HG03442 (cell line): ENCODE data around the gene PHKB.
"Not testable (repeated sequence)": the region's sequence is repeated elsewhere in the genome, so short reads cannot be mapped to it uniquely, and the experiment has no call there.

ENCODE experiments used
- ATAC-seq: cut with Tn5 transposase; IDR thresholded peaks from one replicate; pipeline ENCODE4 v1.9.1; 2021; ENCODE audit warnings: mild to moderate bottlenecking, moderate library complexity; ENCODE audit not compliant: unreplicated experiment

PHKB gene

DNA sequence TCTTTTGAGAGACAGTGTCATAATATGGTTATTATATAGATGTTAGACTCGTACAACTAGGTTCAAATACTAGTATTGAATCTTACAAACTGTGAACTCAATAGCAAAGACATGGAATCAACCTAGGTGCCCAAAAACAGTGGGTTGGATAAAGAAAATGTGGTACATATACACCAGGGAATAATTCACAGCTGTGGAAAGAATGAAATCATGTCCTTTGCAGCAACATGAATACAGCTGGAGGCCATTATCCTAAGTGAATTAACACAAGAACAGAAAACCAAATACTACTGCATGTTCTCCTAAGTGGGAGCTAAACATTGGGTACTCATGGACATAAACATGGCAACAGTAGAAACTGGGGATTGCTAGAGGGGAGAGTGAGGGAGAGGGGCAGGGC, 8.1 kb downstream of the PHKB start:
- no peak for ATAC-seq

DNA sequence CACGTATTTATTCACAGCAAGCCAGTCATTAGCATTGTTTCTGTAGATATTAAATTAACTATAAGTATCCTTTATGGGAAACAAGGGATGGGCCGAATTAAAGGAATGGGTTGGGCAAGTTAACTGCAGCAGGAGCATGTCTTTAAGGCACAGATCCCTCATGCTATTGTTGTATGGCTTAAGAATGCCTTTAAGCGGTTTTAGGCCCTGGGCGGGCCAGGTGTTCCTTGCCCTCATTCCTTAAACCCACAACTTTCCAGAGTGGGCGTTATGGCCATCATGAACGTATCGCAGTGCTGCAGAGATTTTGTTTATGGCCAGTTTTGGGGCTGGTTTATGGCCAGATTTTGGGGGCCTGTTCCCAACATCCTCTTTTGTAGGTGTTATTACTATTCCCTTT, 9.1 kb downstream of the PHKB start:
- ATAC-seq: no peak

DNA sequence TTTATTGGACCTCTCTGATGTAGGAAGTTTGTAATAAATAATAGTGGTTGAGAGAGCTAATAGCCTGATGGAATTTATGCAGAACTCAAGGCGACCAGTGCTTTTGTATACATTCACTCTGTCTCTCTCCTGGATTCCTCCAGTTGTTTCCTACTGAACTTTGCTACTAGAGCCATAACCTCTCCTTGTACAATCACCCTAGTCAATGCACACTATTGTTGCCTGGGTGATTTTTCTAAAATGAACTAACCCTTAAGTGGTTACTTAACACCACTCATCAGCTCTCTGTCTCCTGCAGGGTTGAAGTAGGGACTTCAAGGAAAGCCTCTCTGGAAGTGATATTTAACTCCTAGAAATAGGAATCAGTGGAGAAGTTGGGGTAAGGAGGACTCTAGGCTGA, 9.7 kb downstream of the PHKB start:
- ATAC-seq: no peak

DNA sequence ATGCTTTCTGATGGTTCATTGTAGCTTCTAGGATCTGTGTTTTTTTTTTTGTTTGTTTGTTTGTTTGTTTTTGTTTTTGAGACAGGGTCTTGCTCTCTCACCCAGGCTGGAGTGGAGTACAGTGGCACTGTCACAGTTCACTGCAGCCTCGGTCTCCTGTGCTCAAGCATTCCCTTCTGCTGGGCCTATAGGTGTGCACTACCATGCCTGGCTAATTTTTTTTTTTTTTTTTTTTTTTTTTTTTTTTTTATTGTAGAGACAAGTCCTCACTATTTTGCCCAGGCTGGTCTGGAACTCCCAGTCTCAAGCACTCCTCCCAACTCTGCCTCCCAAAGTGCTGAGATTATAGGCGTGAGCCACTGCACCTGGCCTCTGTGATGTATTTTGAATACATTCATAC, 11.9 kb downstream of the PHKB start:
- ATAC-seq: not testable (repeated sequence)

DNA sequence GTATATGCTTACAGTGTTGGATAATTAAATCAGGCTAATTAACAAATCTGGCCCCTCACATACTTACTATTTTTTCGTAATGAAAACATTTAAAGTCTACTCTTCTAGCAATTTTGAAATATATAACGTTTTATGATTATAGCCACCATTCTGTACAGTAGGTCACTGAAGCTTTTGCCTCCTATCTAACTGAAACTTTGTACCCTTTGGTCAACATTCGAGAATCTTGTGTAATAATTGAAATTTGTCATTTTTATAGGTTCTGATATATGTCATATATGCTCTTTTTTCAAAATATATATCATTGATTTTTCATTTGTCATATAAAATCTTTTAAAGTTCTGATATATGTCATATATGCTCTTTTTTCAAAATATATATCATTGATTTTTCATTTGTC, 12.7 kb downstream of the PHKB start:
- no peak for ATAC-seq

DNA sequence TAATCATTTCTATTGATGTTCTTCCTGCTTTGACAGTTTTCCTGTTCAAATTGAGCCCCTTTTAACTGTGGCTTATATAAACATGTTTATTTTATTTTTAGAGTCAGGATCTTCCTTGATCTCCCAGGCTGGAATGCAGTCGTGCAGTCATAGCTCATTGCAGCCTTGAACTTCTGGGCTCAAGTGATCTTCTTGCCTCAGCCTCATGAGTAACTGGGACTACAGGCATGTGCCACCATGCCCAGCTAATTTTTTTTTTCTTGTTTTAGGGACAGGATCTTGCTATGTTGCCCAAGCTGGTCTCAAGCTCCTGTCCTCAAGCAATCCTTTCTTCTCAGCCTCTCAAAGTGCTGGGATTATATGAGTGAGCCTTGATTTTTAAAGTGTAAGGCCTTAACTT, 14.7 kb downstream of the PHKB start:
- ATAC-seq: no peak

DNA sequence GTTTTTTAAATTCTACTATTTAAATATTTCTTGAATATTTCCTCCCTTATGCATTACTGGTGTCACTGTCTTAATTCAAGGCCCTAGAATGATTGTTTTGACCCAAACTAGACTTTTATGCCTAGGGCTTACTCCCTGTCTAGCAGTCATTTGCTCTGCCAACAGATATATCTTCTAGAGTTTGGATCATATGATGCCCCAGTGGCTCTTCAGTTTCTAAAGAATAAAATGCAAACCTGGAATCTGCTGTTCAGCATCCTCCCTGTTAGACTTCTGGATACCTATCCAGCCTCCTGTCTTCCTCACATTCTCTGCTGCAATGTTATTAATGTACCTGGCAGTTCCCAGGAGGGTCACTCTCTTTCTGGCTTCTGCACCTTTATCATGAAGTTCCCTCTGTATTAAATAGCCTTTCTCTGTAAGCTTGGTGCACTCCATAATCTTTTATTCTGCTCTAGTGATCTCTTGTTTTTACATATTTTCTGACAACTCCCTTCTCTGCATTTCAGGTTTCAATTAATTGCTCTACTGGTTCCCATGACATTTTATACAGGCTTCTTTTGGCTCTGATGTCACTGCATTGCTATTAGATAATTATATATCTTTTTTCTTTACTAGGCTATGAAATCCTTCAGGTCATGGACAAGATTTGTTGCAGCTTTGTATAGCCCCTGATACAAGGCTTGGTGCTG, 15.7 kb downstream of the PHKB start:
- no peak for ATAC-seq

DNA sequence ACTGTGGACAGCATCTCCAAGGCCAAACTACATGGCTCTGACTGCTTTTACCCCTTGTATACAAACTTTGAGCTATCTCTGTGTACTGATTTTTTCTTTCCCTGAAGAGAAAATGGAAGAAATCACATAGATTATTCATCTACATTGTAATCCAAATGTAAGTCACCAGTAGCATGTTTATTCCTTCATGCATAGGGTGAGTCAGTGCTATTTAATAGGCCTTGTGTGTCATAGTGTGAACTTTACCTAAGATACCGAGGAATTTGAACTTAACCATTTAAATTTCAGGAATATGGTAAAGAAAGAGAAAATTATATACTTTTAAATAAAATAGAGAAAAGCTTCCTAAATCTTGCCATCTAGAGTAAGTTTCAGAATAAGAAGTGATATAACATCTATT, 16.5 kb downstream of the PHKB start:
- ATAC-seq: no peak

DNA sequence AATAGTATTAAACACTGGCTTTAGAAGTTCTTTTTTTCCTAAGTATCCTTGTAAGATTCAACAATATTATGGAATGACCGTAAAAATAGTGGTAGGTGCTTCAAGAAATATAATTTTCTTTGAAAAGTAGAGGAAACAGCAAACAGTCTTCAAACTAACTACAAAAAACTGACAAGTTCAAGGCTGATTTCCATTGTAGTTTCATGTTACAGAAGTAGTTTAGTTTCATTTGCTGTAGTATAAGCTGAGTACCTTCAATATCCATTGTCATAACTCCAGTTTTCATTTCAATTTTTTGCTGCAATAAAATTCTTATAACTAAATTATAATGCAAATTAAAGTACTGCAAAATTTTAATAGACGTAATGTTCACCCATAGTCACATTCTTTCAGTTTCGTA, 19.3 kb downstream of the PHKB start:
- ATAC-seq: no peak

DNA sequence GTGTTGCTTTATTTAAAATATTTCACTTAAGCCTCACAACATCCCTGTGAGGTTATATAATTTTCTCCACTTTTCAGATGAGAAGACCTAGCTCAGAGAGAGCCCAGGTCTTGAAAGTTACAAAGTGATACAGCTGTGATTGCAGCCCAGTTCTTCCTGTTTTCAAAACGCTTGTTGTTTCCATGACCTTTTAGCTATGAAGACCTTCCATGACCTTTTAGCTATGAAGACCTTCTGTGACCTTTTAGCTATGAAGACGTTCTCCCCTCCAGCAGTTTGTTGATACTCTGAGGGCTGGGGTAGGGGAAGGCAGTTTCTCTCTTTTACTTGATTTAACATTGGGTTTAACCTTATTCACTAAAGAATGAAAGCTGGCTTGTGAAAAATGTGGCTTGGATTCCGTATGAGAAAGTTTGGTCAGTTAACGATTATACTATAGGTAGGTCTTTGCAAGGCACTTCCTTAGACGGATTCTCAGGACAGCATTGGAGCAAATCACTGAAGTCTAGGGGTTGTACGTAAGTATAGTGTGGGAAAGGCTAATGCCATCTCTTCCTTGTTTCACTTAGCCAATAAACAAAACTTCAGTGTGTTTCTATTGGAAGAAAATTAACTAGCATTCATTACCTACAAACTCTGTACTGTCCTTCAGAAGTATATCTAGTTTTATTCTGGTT, 20.7 kb downstream of the PHKB start:
- no peak for ATAC-seq

DNA sequence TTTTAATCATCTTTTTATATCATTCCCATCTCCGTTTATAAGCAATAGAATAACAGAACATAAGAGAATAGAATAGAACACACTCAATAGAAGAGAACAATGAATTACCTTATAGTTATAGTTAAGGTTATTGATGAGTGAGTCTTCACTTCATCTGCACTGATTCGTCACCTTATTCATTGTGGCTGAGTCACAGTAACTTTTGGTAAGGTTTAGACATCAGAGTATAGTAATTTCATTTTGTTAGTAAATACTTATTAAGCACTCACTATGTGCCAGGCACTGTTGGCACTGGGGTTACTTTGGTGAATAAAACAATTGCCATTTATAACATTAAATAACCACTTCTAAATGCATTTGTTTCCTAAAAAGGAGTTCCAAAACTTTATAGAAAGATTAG, 22.5 kb downstream of the PHKB start:
- no peak for ATAC-seq

DNA sequence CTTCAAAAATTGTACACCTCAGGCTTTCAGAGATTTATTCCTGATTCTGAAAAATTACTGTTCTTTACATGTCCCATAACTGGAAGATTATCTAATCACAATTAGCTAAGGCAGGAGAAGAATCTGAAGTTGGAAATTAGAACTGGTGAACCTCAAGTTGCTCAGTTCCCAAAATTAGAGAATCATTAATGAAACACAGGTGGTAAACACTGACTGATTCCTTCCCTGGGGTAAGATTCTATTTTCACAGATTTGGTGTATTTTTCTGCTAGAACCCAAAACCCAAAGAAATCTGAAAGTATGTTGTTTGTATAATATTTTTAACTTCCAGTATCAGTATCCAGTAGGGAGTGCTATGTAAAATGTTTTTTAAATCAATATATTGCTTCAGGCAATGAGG, 25.7 kb downstream of the PHKB start:
- no peak for ATAC-seq

DNA sequence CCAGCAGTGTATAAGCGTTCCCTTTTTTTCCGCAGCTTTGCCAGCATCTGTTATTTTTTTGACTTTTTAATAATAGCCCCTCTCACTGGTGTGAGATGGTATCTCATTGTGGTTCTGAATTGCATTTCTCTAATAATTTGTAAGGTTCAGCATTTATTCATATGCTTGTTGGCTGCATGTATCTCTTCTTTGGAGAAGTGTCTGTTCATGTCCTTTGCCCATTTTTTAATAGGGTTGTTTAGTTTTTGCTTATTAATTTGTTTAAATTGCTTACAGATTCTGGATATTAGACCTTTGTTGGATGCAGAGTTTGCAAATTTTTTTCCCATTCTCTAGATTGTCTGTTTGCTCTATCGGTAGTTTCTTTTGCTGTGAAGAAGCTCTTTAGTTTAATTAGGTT, 26.9 kb downstream of the PHKB start:
- ATAC-seq: no peak

DNA sequence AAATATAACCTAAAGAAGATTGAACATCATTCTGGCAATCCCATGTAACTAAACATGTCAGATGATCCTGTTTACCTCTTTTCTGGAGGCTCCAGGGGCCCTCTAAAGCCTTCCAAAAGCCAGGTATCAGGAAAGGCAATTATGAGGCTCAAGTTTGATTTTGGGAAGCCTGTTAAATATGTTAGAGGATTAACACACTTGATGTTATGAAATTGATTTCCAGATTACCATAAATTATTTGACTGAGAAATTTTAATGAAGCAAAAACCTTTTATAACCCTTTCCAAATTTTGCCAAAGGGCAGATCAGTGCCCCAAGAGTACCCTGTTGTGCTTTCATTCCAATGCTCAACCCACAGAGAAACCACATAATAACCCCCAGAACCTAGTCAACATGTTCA, 29.3 kb downstream of the PHKB start:
- no peak for ATAC-seq

DNA sequence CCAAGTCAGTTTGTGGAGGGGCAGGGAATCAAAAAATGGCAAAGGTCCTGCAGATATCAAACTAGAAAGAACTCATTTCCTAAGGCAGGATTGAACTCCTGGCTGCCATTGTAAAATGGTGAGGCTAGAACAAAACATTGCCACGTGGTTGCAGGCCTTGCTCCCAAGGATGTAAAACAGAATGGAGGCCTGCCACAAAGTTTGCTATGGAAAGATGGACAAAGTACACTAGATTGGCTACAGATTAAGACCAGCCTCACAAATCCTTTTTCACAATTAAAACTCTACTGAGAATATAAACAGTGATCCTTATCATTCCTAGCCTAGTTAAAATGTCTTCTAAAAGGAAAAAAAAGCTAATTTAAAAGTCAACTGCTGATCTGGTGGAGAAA, 30.9 kb downstream of the PHKB start:
- ATAC-seq: no peak

DNA sequence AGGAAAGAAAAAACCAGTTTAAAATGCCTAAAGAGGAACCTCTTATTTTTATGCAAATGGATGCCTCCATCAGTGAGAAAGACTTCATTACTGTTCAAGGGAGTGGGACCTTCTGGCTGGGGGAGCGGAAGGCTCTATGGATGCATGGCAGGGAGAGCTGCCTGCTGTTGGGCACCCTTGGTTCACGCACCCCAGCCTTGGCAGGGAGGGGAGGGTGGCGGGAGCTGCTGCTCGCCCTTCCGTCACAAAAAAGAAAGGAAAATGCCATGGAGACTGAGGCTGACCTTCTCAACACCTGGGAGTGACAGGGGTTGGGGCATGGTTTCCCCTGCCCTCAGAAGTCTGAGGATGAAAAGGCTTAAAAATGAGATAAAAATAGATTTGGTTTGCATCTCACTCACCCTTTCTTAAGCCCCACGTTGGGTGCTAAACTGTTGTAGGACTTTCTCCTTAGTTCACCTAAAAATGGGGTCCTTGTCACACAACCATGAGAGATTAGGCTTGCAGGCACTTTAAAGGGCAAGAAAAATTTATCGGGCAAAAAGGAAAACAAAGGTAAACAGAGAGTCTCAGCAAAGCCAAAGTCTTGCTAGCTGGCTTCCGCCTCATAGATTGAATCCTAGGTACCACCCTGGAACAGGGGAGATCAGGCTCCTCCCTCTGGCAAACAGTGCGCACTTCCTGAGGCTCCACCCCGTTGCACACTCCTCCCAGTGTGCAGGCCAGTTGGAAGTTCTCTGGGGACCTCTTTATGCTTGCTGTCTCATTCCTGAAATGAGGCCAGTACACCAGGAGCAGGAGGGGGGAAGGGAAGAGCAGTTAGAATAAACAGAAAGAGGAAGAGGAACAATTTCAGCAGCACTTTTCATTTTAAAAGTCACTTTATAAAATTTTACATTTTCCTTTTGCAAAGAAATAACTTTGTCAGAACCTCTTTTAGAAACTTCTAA, 31.6 kb downstream of the PHKB start:
- ATAC-seq: peak; percentile 88

DNA sequence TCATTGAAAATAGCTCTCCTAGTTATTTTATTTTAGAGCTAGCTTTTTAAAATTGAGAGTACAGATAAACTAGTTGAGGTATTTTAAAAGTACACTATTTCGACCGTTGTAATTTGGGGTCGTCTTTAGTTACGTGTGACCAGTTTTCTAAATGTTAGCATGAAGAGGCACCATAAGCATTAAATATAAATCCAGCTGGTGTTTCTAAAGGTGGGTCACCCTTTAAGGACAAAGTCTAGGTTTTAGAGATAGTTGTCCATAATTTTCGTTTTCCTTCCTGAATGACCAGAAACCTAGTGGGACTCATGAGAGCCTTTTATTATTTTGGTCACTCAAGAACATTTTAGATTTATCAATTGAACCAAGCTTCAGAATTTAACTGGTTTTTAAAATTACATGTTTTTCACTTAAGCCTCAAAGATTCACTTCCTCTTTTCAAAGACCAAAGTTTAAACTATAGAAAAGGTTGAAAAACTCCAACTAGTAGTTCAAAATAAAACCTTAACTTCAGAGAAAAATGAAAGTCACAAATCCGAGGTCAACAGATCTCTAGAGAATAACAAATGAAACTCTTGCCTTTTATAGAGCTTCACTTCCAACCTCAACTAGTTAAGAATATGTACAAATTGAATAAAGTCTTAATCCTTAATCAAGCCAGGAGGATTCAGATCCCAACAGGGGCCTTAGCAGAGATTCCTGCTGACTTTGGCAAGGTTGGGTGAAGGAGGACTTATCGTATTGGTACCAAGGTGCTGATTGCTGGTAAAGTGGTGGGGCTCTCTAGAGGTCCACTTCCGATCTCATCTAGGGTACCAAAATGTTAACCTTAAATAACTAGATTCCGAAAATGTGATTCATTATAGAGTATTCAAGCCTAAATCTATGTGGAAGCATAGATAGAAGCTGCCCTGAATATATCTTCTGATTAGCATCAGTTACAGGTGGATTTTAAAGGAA, 32.5 kb downstream of the PHKB start:
- ATAC-seq: peak; percentile 44

DNA sequence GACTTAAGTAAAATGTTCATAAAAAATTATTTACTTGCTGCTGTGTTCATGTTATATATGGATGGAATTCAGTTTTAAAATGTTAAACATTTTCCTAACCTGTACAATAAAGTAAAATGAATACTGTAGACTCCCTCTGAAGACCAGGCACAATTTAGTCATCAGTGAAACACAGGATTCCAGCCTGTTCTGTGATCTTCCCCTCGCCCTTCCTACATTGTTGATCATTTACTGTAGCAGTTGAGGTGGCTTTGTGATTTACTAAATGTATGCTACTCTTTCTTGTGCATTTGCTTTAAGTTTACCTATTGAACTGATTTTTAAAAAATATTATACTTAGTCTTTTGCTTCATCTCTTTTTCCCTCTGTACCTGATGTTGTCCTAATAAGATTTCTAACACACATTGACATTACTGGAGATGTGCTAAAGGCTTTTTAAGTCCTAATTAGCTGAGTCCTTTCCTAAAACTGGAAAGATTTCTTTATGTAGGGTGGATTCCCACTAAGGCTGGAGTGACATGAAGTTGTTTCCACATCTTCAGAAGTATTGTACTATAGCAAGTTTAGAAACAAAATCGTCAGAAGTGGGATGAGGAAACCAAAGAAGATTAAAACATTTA, 38.1 kb downstream of the PHKB start:
- no peak for ATAC-seq

DNA sequence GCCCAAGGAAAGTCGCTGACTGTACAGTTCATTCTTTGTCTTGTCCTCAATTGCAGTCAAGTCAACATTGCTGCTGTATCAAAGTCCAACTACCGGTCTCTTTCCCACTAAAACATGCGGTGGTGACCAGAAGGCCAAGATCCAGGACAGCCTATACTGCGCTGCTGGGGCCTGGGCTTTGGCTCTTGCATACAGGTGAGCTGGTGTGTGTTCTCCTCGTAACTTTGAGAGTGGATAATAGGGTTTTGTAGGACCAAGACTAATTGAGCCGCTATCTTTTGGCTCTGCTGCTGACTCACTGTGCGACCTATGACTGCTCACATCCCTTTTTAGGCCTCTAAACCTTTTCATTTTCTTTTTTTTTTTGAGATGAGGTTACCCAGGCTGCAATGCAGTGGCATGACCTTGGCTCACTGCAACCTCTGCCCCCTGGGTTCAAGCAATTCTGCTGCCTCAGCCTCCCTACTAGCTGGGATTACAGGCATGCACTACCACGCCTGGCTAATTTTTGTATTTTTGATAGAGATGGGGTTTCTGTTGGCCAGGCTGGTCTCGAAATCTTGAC, 38.7 kb downstream of the PHKB start:
- ATAC-seq: no peak

DNA sequence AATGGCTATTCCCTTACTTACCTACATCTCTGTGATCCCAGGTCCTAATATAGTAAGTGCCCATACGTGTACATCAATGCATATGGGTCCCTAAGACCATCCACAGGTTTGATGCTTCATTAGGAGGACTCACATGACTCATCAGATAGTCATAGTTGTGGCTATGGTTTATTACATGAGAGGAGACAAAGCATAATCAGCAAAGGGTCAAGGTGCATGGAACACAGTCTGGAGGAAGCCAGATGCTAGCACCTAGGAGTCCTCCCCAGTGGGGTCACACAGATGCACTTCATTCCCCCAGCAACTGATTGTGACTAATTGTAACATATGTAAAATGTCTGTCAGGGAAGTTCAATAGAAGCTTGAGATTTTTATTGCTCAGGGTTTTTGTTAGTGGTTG, 42.8 kb downstream of the PHKB start:
- ATAC-seq: no peak
